Cortex of kidney (tissue), 1 donor: ENCODE data around the gene RABGEF1.

Source experiments
- DNase-seq: peaks from one replicate; lab custom pipeline; 2025; lab: John Stamatoyannopoulos, UW

Gene RABGEF1

DNA sequence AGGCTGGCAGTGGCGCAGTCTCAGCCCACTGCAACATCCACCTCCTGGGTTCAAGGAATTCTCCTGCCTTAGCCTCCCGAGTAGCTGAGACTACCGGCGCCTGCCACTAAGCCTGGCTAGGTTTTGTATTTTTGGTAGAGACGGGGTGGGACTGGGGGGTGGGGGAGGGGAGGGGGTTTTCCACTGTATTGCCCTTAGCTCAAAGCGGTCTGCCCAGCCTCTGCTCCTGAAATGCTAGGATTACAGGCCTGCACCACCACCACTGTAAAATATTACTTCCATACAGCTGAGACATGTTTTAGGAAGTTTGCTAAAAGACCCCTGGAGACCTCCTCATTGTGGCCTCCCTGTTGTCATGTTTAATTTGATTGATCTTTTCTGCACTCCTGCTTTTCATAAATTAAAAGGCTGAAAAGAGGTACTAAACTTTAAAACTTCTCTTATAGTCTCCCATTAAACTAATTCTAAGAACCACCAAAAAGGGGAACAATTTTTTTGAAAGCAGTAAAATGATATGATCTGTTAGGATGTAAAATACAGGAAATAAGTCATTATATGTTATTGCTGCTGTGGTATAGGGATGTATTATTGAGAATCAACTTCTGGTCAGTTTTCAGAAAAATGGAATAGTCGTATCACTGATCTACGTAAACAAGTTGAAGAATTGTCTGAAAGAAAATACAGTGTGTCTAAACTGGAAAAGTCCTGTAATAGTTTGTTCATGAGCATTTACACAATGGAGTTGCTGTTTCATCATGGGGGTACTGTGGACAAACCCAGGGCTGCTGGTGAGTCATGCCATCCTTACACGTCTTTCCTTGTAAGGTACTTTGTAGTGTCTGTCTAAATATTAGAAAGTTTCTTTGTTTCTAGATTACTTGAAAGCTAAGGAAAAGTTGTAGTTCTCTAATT lies 107.6 kb downstream of the RABGEF1 start:
- DNase-seq = no peak

GRCh38 chr7:66859339-66859738 lies 118.8 kb downstream of the RABGEF1 start:
- DNase-seq = no peak

- DNase-seq = no peak
These were observed 119.5 kb downstream of the RABGEF1 start for GRCh38 chr7:66859794-66860645.

GRCh38 chr7:66860767-66861166 lies 120.2 kb downstream of the RABGEF1 start:
- DNase-seq = no peak
